ENCODE data around the gene CCHCR1. TPM values are rescaled to one million over a fixed set of nuclear protein-coding genes. Genes with fewer than 3 reads are reported as not detected.

The CCHCR1 gene
- polyA plus RNA-seq, 3 donors, result 2.2 to 8.4 (median 2.8) TPM

- Histone ChIP-seq H3K4me3 (replicated peaks in 1 of 3; ENCODE audit: low read depth in 2 of 3, low read length in 3 of 3) (no peak overlapping the region), H3K79me2 (ENCODE audit: insufficient read depth, low read length) (no peaks in the 10 kb centered on the region), H4K20me1 (ENCODE audit: insufficient read depth, low read length) (no peaks in the 10 kb centered on the region), H3K4me1 (ENCODE audit: control insufficient read depth in 1 of 2, insufficient read depth in 2 of 2, low read length in 2 of 2) (no peaks in the 10 kb centered on the region), H2AFZ (ENCODE audit: insufficient read depth, low read depth, low read length, poor library complexity, severe bottlenecking) (no peak overlapping the region), H3K9ac (ENCODE audit: insufficient read depth, low read length, poor library complexity, severe bottlenecking) (no peak overlapping the region), H3K4me2 (replicated peaks; ENCODE audit: extremely low read depth, low read length, poor library complexity, severe bottlenecking) (no peak overlapping the region), H3K27me3 (ENCODE audit: control insufficient read depth in 2 of 2, insufficient read depth in 2 of 2, low read length in 2 of 2) (no peaks in the 10 kb centered on the region), H3K36me3 (replicated peaks in 1 of 2; ENCODE audit: control insufficient read depth in 1 of 2, insufficient read depth in 2 of 2, low read length in 2 of 2) (no peaks in the 10 kb centered on the region), H3K27ac (ENCODE audit: low read depth in 1 of 2, low read length in 2 of 2) (no peak overlapping the region), H3K9me3 (replicated peaks in 1 of 2; ENCODE audit: control insufficient read depth in 1 of 2, insufficient read depth in 1 of 2, low read length in 2 of 2) (no peaks in the 10 kb centered on the region)
- no peak overlapping the region for H3K27ac Mint-ChIP-seq
- H3K36me3 Mint-ChIP-seq, result no peaks in the 10 kb centered on the region
- no peaks in the 10 kb centered on the region for H3K27me3 Mint-ChIP-seq (ENCODE audit: low read depth in 3 of 3)
- H3K9me3 Mint-ChIP-seq, result no peaks in the 10 kb centered on the region
- no CpG with 5 or more reads among the region's 5 CpGs for WGBS (ENCODE audit: insufficient coverage)
- no peak for DNase-seq
- no peak overlapping the region for H3K4me3 Mint-ChIP-seq
- TF ChIP-seq, protein P1, sequence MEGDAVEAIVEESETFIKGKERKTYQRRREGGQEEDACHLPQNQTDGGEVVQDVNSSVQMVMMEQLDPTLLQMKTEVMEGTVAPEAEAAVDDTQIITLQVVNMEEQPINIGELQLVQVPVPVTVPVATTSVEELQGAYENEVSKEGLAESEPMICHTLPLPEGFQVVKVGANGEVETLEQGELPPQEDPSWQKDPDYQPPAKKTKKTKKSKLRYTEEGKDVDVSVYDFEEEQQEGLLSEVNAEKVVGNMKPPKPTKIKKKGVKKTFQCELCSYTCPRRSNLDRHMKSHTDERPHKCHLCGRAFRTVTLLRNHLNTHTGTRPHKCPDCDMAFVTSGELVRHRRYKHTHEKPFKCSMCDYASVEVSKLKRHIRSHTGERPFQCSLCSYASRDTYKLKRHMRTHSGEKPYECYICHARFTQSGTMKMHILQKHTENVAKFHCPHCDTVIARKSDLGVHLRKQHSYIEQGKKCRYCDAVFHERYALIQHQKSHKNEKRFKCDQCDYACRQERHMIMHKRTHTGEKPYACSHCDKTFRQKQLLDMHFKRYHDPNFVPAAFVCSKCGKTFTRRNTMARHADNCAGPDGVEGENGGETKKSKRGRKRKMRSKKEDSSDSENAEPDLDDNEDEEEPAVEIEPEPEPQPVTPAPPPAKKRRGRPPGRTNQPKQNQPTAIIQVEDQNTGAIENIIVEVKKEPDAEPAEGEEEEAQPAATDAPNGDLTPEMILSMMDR (IDR thresholded peaks at IDR 0.05), result no peak
- intact Hi-C loops (cut with micrococcal nuclease), result no loop called here
- H3K4me1 Mint-ChIP-seq, result no peaks in the 10 kb centered on the region
Measured at GRCh38 chr6:31172973-31173384, 15.4 kb upstream of the CCHCR1 start.

DNA sequence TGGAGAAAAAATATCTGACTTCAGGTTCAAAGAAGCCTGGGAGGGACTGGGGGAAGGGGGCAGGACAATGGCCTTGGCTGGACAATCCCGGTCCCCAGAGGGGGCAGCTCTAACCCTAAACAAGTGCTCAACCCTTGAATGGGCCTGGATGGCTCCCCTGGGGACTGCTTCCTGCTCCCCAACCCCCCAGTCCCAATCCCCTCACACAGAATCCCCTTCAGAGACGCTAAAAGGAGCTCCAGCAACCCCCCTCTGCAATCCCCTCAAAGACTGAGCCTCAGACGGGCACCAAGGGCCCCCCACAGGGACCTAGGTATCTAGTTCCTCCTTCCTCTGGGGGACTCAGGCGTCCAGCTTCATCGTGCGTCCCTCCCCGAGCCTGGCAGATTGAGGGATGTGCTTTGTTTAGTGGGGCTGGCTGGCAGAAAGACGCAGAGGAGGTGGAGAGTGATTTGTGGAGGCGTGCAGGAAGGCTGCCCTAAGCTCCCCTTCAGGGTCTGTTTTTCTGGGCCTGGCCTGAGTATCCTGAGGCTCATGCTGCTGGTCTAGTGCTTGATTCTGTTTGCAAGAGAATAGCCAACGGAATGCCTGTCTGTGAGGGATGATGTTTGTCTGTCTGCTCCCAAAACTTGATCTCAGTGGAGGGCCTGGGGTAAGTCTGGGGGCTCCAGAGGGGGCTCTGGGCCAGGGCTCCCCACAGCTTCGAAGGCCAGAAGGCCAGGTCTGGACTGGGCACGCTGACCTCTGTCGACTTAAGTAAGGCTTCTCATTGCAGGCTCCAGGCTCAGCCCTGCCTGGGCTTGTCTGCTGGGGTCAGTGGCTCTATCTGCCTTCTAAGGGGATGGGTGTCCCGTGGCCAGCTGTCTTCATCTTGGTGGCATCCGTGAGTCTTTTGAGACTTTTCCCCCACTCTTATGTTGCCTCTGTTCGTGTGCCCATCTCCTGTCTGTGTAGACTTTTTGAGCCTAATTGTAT lies 14.6 kb upstream of the CCHCR1 start:
- Mint-ChIP-seq H3K9me3 (no peaks in the 10 kb centered on the region), H3K4me1 (no peaks in the 10 kb centered on the region), H3K27me3 (ENCODE audit: low read depth in 3 of 3) (no peaks in the 10 kb centered on the region), H3K27ac (peak overlapping the region in 2 of 7 donors; percentile 42 to 58), H3K4me3 (no peak overlapping the region), H3K36me3 (no peaks in the 10 kb centered on the region)
- no peak overlapping the region for H2AFZ ChIP-seq (ENCODE audit: insufficient read depth, low read depth, low read length, poor library complexity, severe bottlenecking)
- no peaks in the 10 kb centered on the region for H3K36me3 ChIP-seq (replicated peaks in 1 of 2; ENCODE audit: control insufficient read depth in 1 of 2, insufficient read depth in 2 of 2, low read length in 2 of 2)
- H3K9me3 ChIP-seq (replicated peaks in 1 of 2; ENCODE audit: control insufficient read depth in 1 of 2, insufficient read depth in 1 of 2, low read length in 2 of 2), result no peaks in the 10 kb centered on the region
- H4K20me1 ChIP-seq (ENCODE audit: insufficient read depth, low read length), result no peaks in the 10 kb centered on the region
- intact Hi-C loops (cut with micrococcal nuclease), result no loop called here
- no peaks in the 10 kb centered on the region for H3K27me3 ChIP-seq (ENCODE audit: control insufficient read depth in 2 of 2, insufficient read depth in 2 of 2, low read length in 2 of 2)
- no peaks in the 10 kb centered on the region for H3K79me2 ChIP-seq (ENCODE audit: insufficient read depth, low read length)
- TF ChIP-seq, protein P1 (IDR thresholded peaks at IDR 0.05), result no peak
- H3K4me3 ChIP-seq (replicated peaks in 1 of 3; ENCODE audit: low read depth in 2 of 3, low read length in 3 of 3), result no peak overlapping the region
- no peak overlapping the region for H3K9ac ChIP-seq (ENCODE audit: insufficient read depth, low read length, poor library complexity, severe bottlenecking)
- H3K27ac ChIP-seq (ENCODE audit: low read depth in 1 of 2, low read length in 2 of 2), result no peak overlapping the region
- no peak overlapping the region for H3K4me2 ChIP-seq (replicated peaks; ENCODE audit: extremely low read depth, low read length, poor library complexity, severe bottlenecking)
- DNase-seq, result no peak
- H3K4me1 ChIP-seq (ENCODE audit: control insufficient read depth in 1 of 2, insufficient read depth in 2 of 2, low read length in 2 of 2), result no peaks in the 10 kb centered on the region
- WGBS (ENCODE audit: insufficient coverage), result 83% methylated on average over 8 of the region's 16 CpGs
